Measurements from ENCODE around the gene RTKN. TPM values are rescaled to one million over a fixed set of nuclear protein-coding genes. Genes with fewer than 3 reads are reported as not detected.

Gene RTKN
- total RNA-seq, 1 experiment from 2014 or later = 27.0 TPM

DNA sequence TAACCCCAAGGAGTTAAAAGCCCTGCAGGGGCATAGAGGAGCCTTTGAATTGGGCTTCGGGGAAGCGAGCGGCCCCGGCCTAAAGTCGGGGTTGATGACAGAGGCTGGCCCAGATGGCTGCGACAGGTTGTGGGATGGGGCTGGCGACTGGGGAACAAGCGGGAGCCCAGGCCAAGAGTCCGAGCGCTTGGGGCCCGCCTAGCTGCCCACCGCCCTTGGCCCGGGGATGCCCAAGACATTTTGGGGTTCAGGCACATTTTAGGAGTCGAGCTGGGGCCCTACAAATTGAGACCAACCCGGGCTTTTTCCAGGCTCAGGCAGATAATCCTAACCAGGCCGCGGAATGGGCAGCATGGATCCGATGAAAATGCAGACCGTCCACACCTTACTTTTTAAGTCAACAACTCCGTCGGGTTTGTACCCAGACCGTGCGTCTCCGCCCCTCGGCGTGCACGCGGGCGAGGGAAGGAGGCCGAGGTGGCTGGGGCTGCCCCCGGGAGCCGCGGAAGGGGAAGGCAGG, 507 bp downstream of the RTKN start:
- H3K36me3 ChIP-seq (ENCODE audit: insufficient read depth, low read length, poor library complexity, severe bottlenecking) = no peaks in the 10 kb centered on the region
- H3K4me3 ChIP-seq (ENCODE audit: low read depth, low read length, poor library complexity, severe bottlenecking) = no peak overlapping the region
- no peaks in the 10 kb centered on the region for H3K27me3 ChIP-seq (replicated peaks; ENCODE audit: insufficient read depth, low read depth, low read length, poor library complexity)
- TF ChIP-seq, protein P1, sequence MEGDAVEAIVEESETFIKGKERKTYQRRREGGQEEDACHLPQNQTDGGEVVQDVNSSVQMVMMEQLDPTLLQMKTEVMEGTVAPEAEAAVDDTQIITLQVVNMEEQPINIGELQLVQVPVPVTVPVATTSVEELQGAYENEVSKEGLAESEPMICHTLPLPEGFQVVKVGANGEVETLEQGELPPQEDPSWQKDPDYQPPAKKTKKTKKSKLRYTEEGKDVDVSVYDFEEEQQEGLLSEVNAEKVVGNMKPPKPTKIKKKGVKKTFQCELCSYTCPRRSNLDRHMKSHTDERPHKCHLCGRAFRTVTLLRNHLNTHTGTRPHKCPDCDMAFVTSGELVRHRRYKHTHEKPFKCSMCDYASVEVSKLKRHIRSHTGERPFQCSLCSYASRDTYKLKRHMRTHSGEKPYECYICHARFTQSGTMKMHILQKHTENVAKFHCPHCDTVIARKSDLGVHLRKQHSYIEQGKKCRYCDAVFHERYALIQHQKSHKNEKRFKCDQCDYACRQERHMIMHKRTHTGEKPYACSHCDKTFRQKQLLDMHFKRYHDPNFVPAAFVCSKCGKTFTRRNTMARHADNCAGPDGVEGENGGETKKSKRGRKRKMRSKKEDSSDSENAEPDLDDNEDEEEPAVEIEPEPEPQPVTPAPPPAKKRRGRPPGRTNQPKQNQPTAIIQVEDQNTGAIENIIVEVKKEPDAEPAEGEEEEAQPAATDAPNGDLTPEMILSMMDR (conservative IDR thresholded peaks at IDR 0.05; ENCODE audit: low read depth, low read length) = no peak
- no peak for TF ChIP-seq EZH2 (IDR thresholded peaks at IDR 0.05; ENCODE audit: borderline replicate concordance, low read depth, low read length, poor library complexity, severe bottlenecking)
- H3K4me1 ChIP-seq (ENCODE audit: insufficient read depth, low read length, poor library complexity, severe bottlenecking) = peaks cover 51% of the 10 kb centered on the region
- BruUV-seq (replicated peaks) = no TSS peak
- no peaks in the 10 kb centered on the region for H3K9me3 ChIP-seq (ENCODE audit: low read depth, low read length, poor library complexity, severe bottlenecking)
- ChIA-PET CTCF (no interaction called here), POLR2A (ENCODE audit: low non-redundant PET) (no interaction called here)
- DNase-seq (ENCODE audit: low spot score) = no peak
- intact Hi-C loops (cut with micrococcal nuclease; ENCODE audit: unreplicated experiment) = no loop called here
- H3K27ac ChIP-seq (ENCODE audit: low read depth, low read length, poor library complexity, severe bottlenecking) = peak overlapping the region; percentile 80

DNA sequence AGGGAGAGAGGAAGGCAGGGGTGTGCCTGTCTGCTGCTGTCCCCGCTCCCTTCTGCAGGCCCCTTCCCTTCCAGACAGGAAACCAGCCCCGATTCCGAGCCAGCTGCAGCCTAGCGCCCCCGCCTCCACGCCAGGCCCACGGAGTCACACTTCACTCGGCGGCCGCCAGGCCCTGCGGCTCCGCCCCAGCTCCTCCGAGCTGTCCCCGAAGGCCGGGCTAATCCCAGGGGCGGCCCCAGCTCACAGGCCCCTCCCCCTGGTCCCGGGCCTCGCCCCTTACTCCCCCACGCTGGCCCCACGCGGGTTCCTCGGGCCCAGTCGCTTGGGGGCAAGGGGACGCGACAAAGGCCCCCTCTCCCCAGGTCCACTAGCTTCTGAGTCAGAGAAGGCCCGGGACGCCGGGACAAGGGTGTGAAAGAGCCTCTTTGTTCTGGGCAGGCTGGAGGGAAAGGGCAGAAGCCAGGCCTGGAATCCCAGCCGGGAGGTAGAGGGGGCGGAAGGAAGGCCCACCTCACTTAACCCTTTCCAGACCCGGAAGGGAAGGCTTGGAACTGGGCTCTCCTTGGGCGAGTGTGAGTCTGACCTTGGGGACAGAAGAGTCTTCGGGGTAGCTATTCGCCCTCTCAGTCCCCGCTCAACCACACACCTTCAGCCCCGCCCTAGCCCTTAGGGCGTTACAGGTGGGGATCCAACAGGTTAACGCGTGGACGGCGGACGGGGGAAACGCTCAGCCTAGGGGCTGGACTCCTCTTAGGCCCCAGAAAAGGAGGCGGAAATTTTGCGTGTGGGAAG, 1.2 kb downstream of the RTKN start:
- H3K27me3 ChIP-seq (replicated peaks; ENCODE audit: insufficient read depth, low read depth, low read length, poor library complexity) = no peaks in the 10 kb centered on the region
- H3K27ac ChIP-seq (ENCODE audit: low read depth, low read length, poor library complexity, severe bottlenecking) = peak overlapping the region; percentile 80
- peaks cover 51% of the 10 kb centered on the region for H3K4me1 ChIP-seq (ENCODE audit: insufficient read depth, low read length, poor library complexity, severe bottlenecking)
- ChIA-PET CTCF (interaction anchor here (0.6 to 1.3 kb wide), 3 partner anchors 8 to 49 kb away, joined by 3 to 4 read pairs (median 3); no protein-coding TSS in a partner anchor), POLR2A (ENCODE audit: low non-redundant PET) (interaction anchor here (0.7 kb wide), 1 partner anchor 14 kb away, joined by 4 read pairs; the partner anchor contains the start of gene INO80B)
- TF ChIP-seq, protein P1 (conservative IDR thresholded peaks at IDR 0.05; ENCODE audit: low read depth, low read length) = 0 out of 2 replicates have a peak, but pooled peaks have one; percentile 32
- TF ChIP-seq EZH2 (IDR thresholded peaks at IDR 0.05; ENCODE audit: borderline replicate concordance, low read depth, low read length, poor library complexity, severe bottlenecking) = no peak
- no TSS peak for BruUV-seq (replicated peaks)
- H3K36me3 ChIP-seq (ENCODE audit: insufficient read depth, low read length, poor library complexity, severe bottlenecking) = no peaks in the 10 kb centered on the region
- no peaks in the 10 kb centered on the region for H3K9me3 ChIP-seq (ENCODE audit: low read depth, low read length, poor library complexity, severe bottlenecking)
- peak overlapping the region; percentile 65 for H3K4me3 ChIP-seq (ENCODE audit: low read depth, low read length, poor library complexity, severe bottlenecking)
- peak; percentile 90 for DNase-seq (ENCODE audit: low spot score)
- intact Hi-C loops (cut with micrococcal nuclease; ENCODE audit: unreplicated experiment) = no loop called here

DNA sequence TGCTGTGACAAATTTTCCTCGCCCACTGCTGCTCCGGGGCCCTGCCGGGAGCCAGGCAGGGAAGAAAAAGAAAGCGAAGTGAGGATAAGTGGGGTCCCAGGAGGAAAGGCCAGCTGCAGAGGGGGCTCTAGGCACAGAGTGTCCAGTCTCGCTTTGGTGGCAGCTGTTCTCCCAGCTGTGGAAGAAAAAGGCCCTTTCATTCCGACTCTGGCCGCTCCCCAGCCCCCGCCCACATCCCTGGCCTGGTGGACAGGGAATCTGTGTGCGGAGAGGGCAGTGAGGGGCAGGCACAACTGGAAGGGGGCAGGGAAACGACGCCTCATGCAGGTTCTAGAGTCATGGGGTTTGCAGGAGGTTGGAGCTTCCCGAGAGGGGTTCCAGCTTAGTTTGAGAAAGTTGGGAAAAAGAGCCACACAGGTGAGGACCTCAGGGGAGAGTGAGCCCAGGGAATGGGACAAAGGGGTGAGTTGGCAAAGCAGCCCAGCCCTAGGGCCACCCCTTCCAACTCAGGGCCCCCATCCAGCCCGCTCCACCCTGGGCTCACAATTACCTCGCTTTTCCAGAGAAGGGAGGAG, 1.8 kb downstream of the RTKN start:
- no peak for TF ChIP-seq EZH2 (IDR thresholded peaks at IDR 0.05; ENCODE audit: borderline replicate concordance, low read depth, low read length, poor library complexity, severe bottlenecking)
- TF ChIP-seq, protein P1 (conservative IDR thresholded peaks at IDR 0.05; ENCODE audit: low read depth, low read length) = no peak
- Histone ChIP-seq H3K4me3 (ENCODE audit: low read depth, low read length, poor library complexity, severe bottlenecking) (peak overlapping the region; percentile 65), H3K27me3 (replicated peaks; ENCODE audit: insufficient read depth, low read depth, low read length, poor library complexity) (no peaks in the 10 kb centered on the region), H3K9me3 (ENCODE audit: low read depth, low read length, poor library complexity, severe bottlenecking) (no peaks in the 10 kb centered on the region), H3K4me1 (ENCODE audit: insufficient read depth, low read length, poor library complexity, severe bottlenecking) (peaks cover 51% of the 10 kb centered on the region), H3K36me3 (ENCODE audit: insufficient read depth, low read length, poor library complexity, severe bottlenecking) (no peaks in the 10 kb centered on the region), H3K27ac (ENCODE audit: low read depth, low read length, poor library complexity, severe bottlenecking) (peak overlapping the region; percentile 80)
- intact Hi-C loops (cut with micrococcal nuclease; ENCODE audit: unreplicated experiment) = no loop called here
- BruUV-seq (replicated peaks) = no TSS peak
- CTCF ChIA-PET = interaction anchor here (0.6 to 1.3 kb wide), 3 partner anchors 8 to 48 kb away, joined by 3 to 4 read pairs (median 3); no protein-coding TSS in a partner anchor
- DNase-seq (ENCODE audit: low spot score) = no peak
- POLR2A ChIA-PET (ENCODE audit: low non-redundant PET) = interaction anchor here (0.7 kb wide), 1 partner anchor 15 kb away, joined by 4 read pairs; the partner anchor contains the start of gene INO80B

Data from A673 (cell line).